LoVo (cell line): Measurements from ENCODE around the gene USP40.

Source experiments
- DNase-seq: peaks from one replicate; pipeline ENCODE4 v3.0.0-alpha.2; 2016; ENCODE audit warnings: low spot score

USP40 gene

GRCh38 chr2:233474308-233475160, 92.0 kb downstream of the USP40 start:
- no peak for DNase-seq

GRCh38 chr2:233473878-233474277, 92.7 kb downstream of the USP40 start:
- no peak for DNase-seq

GRCh38 chr2:233473386-233473791, 93.2 kb downstream of the USP40 start:
- no peak for DNase-seq

- DNase-seq = no peak
These were observed 95.1 kb downstream of the USP40 start for GRCh38 chr2:233471291-233472035.

GRCh38 chr2:233470839-233471238, 95.7 kb downstream of the USP40 start:
- DNase-seq = no peak

- DNase-seq = no peak
These were observed 96.4 kb downstream of the USP40 start for GRCh38 chr2:233470011-233470687.

GRCh38 chr2:233469261-233470010, 97.1 kb downstream of the USP40 start:
- no peak for DNase-seq

- DNase-seq = no peak
These were observed 97.9 kb downstream of the USP40 start for GRCh38 chr2:233468741-233469110.

- DNase-seq = no peak
These were observed 98.4 kb downstream of the USP40 start for GRCh38 chr2:233468047-233468740.

GRCh38 chr2:233466991-233467603, 99.5 kb downstream of the USP40 start:
- DNase-seq = no peak

GRCh38 chr2:233464531-233465240, 101.9 kb downstream of the USP40 start:
- peak; percentile 64 for DNase-seq

GRCh38 chr2:233464056-233464455, 102.5 kb downstream of the USP40 start:
- no peak for DNase-seq

- DNase-seq = no peak
These were observed 103.0 kb downstream of the USP40 start for GRCh38 chr2:233463586-233463985.

GRCh38 chr2:233462826-233463470, 103.6 kb downstream of the USP40 start:
- no peak for DNase-seq

GRCh38 chr2:233462202-233462785, 104.3 kb downstream of the USP40 start:
- DNase-seq = no peak

GRCh38 chr2:233461481-233461891, 105.1 kb downstream of the USP40 start:
- DNase-seq = no peak

- DNase-seq = no peak
These were observed 105.7 kb downstream of the USP40 start for GRCh38 chr2:233460726-233461441.

- DNase-seq = no peak
These were observed 107.2 kb downstream of the USP40 start for GRCh38 chr2:233459426-233459825.

GRCh38 chr2:233458826-233459225, 107.8 kb downstream of the USP40 start:
- DNase-seq = no peak
